OCI-LY3 (cell line): Measurements from ENCODE around the gene DOCK8.

Experiments
- H2AFZ ChIP-seq: fragments of 200-600, 300-600 bp; shearing (Covaris generic); 2 replicates; pipeline ENCODE4 v1.6.0; 2014; ENCODE audit warnings: antibody characterized with exemption, low read depth, low read length
- H3K27ac ChIP-seq: fragments of 200-600, 300-600 bp; sonication (generic); 2 replicates; pipeline ENCODE4 v1.5.1; 2014; ENCODE audit warnings: mild to moderate bottlenecking, low read length, moderate library complexity, mixed read lengths
- H3K27me3 ChIP-seq: fragments of 200-600, 300-600 bp; sonication (generic); 2 replicates; pipeline ENCODE4 v1.6.1; 2014; ENCODE audit warnings: low read depth, low read length, mixed read lengths
- H3K36me3 ChIP-seq: fragments of 200-600, 300-600 bp; sonication (generic); replicated peaks from 2 replicates; pipeline ENCODE3; 2014; ENCODE audit warnings: low read depth, low read length, mixed read lengths
- H3K4me1 ChIP-seq: fragments of 300-600, 200-600 bp; sonication (generic); 2 replicates; pipeline ENCODE4 v1.6.1; 2014; ENCODE audit warnings: low read length, mixed read lengths
- H3K4me2 ChIP-seq: fragments of 200-600, 300-600 bp; sonication (generic); 2 replicates; pipeline ENCODE4 v1.6.1; 2014; ENCODE audit warnings: low read length, mixed read lengths
- H3K4me3 ChIP-seq: fragments of 300-600, 200-600 bp; sonication (generic); 2 replicates; pipeline ENCODE4 v1.5.1; 2014; ENCODE audit warnings: antibody characterized with exemption, mild to moderate bottlenecking, low read length, moderate library complexity
- H3K79me2 ChIP-seq: fragments of 300-600, 200-600 bp; shearing (Covaris generic); 2 replicates; pipeline ENCODE4 v1.6.1; 2014; ENCODE audit warnings: mild to moderate bottlenecking, low read length, mixed read lengths
- H3K9ac ChIP-seq: fragments of 300-600, 200-600 bp; shearing (Covaris generic); 2 replicates; pipeline ENCODE4 v1.6.0; 2014; ENCODE audit warnings: mild to moderate bottlenecking, low read length, moderate library complexity
- H3K9me3 ChIP-seq: fragments of 200-600, 300-600 bp; shearing (Covaris generic); 2 replicates; pipeline ENCODE4 v1.6.1; 2014; ENCODE audit warnings: low read length, mixed read lengths; ENCODE audit not compliant: insufficient read depth
- H4K20me1 ChIP-seq: fragments of 200-600, 300-600 bp; sonication (generic); 2 replicates; pipeline ENCODE4 v1.6.1; 2016; ENCODE audit warnings: low read length, mixed read lengths; ENCODE audit not compliant: insufficient read depth
- EZH2phosphoT487 ChIP-seq: fragments of 200-600 bp; shearing (Covaris generic); IDR thresholded peaks from 2 replicates; pipeline ENCODE4 v1.6.1; 2018; ENCODE audit warnings: antibody characterized with exemption, mixed run types, low read depth
- TF ChIP-seq, protein P1 (sequence below): fragments of 200-600, 300-600 bp; sonication (generic); IDR thresholded peaks from 2 replicates; pipeline ENCODE4 v1.5.1; 2014; ENCODE audit warnings: antibody characterized with exemption, low read length, low read depth

DOCK8 gene

DNA sequence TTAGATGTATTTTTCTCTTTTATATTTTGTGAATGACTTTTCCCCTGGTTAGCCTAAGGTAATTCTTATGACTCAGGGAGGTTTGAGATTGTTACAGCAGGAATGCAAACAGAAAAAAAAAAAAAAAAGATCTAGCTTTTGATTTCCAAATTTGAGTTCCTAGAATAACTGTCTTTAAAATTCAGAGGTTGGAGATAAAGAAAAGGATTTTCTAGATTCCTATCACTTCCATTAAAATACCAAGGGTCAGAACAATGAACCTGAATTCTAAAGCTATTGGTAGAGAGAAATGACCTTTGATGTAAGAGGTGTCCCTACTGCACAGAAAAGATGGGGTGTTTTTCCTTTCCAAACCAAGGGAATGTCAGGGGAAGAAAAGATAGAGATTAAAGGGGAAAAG lies 262.5 kb downstream of the DOCK8 start:
- H3K36me3 ChIP-seq = no peaks in the 10 kb centered on the region
- no peak overlapping the region for H2AFZ ChIP-seq
- H4K20me1 ChIP-seq = no peaks in the 10 kb centered on the region
- H3K79me2 ChIP-seq = no peaks in the 10 kb centered on the region
- no peak overlapping the region for H3K4me2 ChIP-seq
- no peak overlapping the region for H3K9ac ChIP-seq
- no peaks in the 10 kb centered on the region for H3K9me3 ChIP-seq
- H3K27ac ChIP-seq = no peak overlapping the region
- no peaks in the 10 kb centered on the region for H3K27me3 ChIP-seq
- H3K4me1 ChIP-seq = no peaks in the 10 kb centered on the region
- no peak for TF ChIP-seq EZH2phosphoT487
- TF ChIP-seq, protein P1, sequence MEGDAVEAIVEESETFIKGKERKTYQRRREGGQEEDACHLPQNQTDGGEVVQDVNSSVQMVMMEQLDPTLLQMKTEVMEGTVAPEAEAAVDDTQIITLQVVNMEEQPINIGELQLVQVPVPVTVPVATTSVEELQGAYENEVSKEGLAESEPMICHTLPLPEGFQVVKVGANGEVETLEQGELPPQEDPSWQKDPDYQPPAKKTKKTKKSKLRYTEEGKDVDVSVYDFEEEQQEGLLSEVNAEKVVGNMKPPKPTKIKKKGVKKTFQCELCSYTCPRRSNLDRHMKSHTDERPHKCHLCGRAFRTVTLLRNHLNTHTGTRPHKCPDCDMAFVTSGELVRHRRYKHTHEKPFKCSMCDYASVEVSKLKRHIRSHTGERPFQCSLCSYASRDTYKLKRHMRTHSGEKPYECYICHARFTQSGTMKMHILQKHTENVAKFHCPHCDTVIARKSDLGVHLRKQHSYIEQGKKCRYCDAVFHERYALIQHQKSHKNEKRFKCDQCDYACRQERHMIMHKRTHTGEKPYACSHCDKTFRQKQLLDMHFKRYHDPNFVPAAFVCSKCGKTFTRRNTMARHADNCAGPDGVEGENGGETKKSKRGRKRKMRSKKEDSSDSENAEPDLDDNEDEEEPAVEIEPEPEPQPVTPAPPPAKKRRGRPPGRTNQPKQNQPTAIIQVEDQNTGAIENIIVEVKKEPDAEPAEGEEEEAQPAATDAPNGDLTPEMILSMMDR = no peak
- no peak overlapping the region for H3K4me3 ChIP-seq

DNA sequence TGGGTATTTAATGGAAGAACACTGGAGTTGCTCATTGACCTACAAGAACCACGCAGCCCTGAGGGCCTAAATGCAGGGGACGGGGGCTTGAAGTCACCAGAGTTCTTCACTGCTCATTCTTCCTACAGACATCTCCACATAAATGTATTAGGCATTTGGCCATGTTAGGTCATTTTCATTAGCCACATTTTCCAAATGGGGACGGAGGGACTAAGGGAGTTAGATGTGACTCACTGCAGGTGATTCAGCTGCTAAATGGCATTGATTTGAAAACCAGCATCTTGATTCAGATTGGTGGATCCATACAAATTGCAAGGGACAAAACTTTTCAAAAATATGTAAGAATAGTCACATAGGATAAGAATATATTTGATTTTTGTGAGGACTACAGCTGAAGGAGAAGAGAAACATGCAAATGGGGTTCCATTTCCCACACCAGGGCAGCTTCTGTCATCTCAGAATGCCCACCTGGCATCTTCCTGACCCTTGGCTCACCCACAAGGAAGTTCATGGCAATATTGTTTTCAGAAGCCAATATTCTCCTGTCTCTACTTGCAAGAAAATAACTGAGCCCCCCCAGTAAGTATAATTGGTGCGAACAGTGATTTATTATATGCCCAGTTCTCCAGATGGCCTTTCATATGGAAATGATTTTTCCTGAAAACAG lies 264.8 kb downstream of the DOCK8 start:
- TF ChIP-seq EZH2phosphoT487 = no peak
- TF ChIP-seq, protein P1 = no peak
- Histone ChIP-seq H3K4me2 (no peak overlapping the region), H3K27me3 (no peaks in the 10 kb centered on the region), H3K27ac (no peak overlapping the region), H3K9ac (no peak overlapping the region), H3K36me3 (no peaks in the 10 kb centered on the region), H4K20me1 (no peaks in the 10 kb centered on the region), H3K4me1 (no peaks in the 10 kb centered on the region), H3K79me2 (no peaks in the 10 kb centered on the region), H3K9me3 (no peaks in the 10 kb centered on the region), H3K4me3 (no peak overlapping the region), H2AFZ (no peak overlapping the region)

DNA sequence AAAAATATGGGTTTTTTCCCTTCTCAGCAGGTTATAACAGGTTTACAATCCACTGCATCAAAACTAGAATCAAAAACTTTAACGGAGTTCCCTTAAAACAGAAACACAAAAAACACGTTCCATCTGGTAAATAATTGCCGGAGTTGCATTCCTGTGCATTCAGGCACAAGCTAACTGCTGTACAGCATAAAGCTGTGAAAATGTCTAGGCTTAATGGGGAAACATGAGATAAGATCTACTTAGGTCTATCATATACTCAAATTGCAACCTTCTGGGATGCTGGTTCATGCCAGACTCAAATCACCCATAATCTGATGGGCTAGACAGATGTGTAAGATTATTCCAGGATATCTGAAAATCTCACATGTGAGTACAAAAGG lies 265.3 kb downstream of the DOCK8 start:
- Histone ChIP-seq H3K4me3 (no peak overlapping the region), H3K4me2 (no peak overlapping the region), H4K20me1 (no peaks in the 10 kb centered on the region), H3K27ac (no peak overlapping the region), H2AFZ (no peak overlapping the region), H3K9ac (no peak overlapping the region), H3K4me1 (no peaks in the 10 kb centered on the region), H3K36me3 (no peaks in the 10 kb centered on the region), H3K79me2 (no peaks in the 10 kb centered on the region), H3K27me3 (no peaks in the 10 kb centered on the region), H3K9me3 (no peaks in the 10 kb centered on the region)
- no peak for TF ChIP-seq EZH2phosphoT487
- TF ChIP-seq, protein P1 = no peak

DNA sequence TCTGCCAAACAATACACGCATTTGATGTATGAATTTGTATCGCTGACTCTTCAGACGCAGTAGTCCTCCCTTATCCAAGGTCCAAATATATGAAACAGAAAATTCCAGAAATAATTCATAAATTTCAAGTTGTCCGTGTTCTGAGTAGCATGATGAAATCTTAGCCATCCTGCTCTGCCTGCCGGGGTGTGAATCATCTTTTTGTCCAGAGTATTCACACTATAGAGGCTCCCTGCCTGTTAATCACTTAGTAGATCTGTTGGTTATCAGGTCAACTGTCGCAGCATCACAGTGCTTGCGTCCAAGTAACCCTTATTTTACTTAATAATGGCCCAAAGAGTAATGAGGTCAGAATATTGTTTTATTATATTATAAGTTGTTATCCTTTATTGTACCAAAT lies 268.1 kb downstream of the DOCK8 start:
- no peaks in the 10 kb centered on the region for H3K27me3 ChIP-seq
- no peaks in the 10 kb centered on the region for H3K36me3 ChIP-seq
- TF ChIP-seq EZH2phosphoT487 = no peak
- TF ChIP-seq, protein P1 = no peak
- no peak overlapping the region for H3K27ac ChIP-seq
- no peak overlapping the region for H2AFZ ChIP-seq
- no peaks in the 10 kb centered on the region for H4K20me1 ChIP-seq
- H3K9me3 ChIP-seq = no peaks in the 10 kb centered on the region
- no peak overlapping the region for H3K4me2 ChIP-seq
- H3K4me1 ChIP-seq = no peaks in the 10 kb centered on the region
- no peaks in the 10 kb centered on the region for H3K79me2 ChIP-seq
- H3K9ac ChIP-seq = no peak overlapping the region
- no peak overlapping the region for H3K4me3 ChIP-seq
